Left forelimb (tissue), 1 donor: ENCODE measurements around the gene SELENOW.
"Not testable (repeated sequence)": the region's sequence is repeated elsewhere in the genome, so short reads cannot be mapped to it uniquely, and the experiment has no call there.

Source experiments
- DNase-seq: peaks from one replicate; pipeline ENCODE4 v3.0.0-alpha.2; 2018; ENCODE audit warnings: low spot score

Gene SELENOW

GRCh38 chr19:47756953-47757608 lies 21.4 kb upstream of the SELENOW start:
- no peak for DNase-seq

GRCh38 chr19:47757617-47758442 lies 20.7 kb upstream of the SELENOW start:
- DNase-seq: no peak

GRCh38 chr19:47758443-47758804 lies 20.1 kb upstream of the SELENOW start:
- DNase-seq: no peak

- no peak for DNase-seq
These were observed 17.9 kb upstream of the SELENOW start for GRCh38 chr19:47760632-47760999.

- DNase-seq: no peak
These were observed 16.9 kb upstream of the SELENOW start for GRCh38 chr19:47761566-47761965.

GRCh38 chr19:47762151-47762550 lies 16.4 kb upstream of the SELENOW start:
- DNase-seq: no peak

- no peak for DNase-seq
These were observed 15.7 kb upstream of the SELENOW start for GRCh38 chr19:47762615-47763308.

GRCh38 chr19:47764705-47765104 lies 13.8 kb upstream of the SELENOW start:
- DNase-seq: not testable (repeated sequence)

GRCh38 chr19:47765523-47766358 lies 12.8 kb upstream of the SELENOW start:
- no peak for DNase-seq

- DNase-seq: no peak
These were observed 12.2 kb upstream of the SELENOW start for GRCh38 chr19:47766359-47766620.

GRCh38 chr19:47766670-47767069 lies 11.8 kb upstream of the SELENOW start:
- no peak for DNase-seq

- DNase-seq: no peak
These were observed 11.2 kb upstream of the SELENOW start for GRCh38 chr19:47767349-47767748.

- DNase-seq: no peak
These were observed 9.9 kb upstream of the SELENOW start for GRCh38 chr19:47768604-47769003.

- no peak for DNase-seq
These were observed 9.0 kb upstream of the SELENOW start for GRCh38 chr19:47769534-47769933.

GRCh38 chr19:47771291-47771690 lies 7.2 kb upstream of the SELENOW start:
- not testable (repeated sequence) for DNase-seq

- no peak for DNase-seq
These were observed 1.9 kb upstream of the SELENOW start for GRCh38 chr19:47776568-47776967.

GRCh38 chr19:47777245-47778048 lies 1.1 kb upstream of the SELENOW start:
- not testable (repeated sequence) for DNase-seq

GRCh38 chr19:47778954-47779351 lies 450 bp downstream of the SELENOW start:
- no peak for DNase-seq

- no peak for DNase-seq
These were observed 1.2 kb downstream of the SELENOW start for GRCh38 chr19:47779524-47780214.

- no peak for DNase-seq
These were observed 1.7 kb downstream of the SELENOW start for GRCh38 chr19:47780215-47780551.
